Measurements from ENCODE around the gene ZNF764.

Gene ZNF764

GRCh38 chr16:30569746-30570635, 11.8 kb upstream of the ZNF764 start:
- DNase-seq = no peak

GRCh38 chr16:30569281-30569680, 11.1 kb upstream of the ZNF764 start:
- DNase-seq = no peak

- peak; percentile 80 for DNase-seq
These were observed 9.9 kb upstream of the ZNF764 start for GRCh38 chr16:30567991-30568638.

GRCh38 chr16:30567160-30567990, 9.2 kb upstream of the ZNF764 start:
- DNase-seq = peak; percentile 90

- DNase-seq = no peak
These were observed 8.4 kb upstream of the ZNF764 start for GRCh38 chr16:30566531-30566930.

- DNase-seq = no peak
These were observed 7.8 kb upstream of the ZNF764 start for GRCh38 chr16:30565984-30566383.

- no peak for DNase-seq
These were observed 7.4 kb upstream of the ZNF764 start for GRCh38 chr16:30565526-30565925.

DNA sequence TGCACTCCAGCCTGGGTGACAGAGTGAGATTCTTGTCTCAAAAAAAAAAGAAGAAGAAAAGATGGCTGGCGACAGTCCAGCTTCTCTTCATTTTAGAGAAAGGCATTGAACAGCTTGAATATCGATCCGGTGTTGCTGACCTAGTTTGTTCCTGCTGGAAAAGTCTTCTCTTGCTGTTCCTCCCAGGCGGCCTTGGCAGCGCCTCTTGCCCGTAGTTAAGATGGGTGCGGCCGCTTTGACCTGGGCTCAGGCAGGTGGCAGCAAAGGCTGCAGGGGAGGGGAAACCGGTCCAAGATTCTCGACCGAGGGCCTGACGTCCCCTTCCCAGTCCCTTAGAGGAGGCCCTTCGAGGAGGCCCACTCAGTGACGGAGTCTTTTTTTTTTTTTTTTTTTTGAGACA, 3.8 kb upstream of the ZNF764 start:
- no peak for DNase-seq

DNA sequence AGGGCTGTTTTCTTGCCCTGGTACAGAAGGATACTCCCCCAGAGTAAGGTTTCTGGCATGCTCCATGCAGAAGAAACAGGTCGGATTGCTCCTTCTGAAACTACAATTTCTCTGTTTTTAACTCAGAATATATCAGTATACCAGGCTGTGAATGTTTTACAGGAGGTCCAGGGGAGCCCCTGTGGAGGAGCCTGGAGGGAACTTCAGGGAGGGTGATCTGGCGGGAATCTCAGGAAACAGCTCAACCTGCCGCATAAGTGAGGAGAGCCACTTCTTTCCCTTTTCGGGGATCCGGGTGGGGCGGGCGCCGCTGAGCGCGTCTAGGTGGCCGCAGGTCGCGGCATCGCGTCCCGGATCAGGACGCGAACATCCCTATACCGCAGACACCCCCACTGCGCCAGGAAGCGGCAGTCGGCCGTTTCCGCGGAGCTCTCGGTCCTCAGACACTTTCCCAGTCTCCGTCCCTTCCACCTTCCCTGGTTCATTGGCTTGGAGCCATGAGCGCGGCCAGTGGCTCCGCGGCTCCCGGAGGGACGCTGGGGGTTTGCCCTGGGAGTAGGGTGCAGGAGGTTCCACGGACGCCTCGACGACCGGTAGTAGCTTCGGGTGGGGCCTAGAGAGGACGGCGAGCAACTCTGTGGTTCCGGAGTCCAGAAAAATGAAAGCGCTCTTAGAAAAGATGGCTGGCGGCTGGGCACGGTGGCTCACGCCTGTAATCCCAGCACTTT, 3.1 kb upstream of the ZNF764 start:
- no peak for DNase-seq

DNA sequence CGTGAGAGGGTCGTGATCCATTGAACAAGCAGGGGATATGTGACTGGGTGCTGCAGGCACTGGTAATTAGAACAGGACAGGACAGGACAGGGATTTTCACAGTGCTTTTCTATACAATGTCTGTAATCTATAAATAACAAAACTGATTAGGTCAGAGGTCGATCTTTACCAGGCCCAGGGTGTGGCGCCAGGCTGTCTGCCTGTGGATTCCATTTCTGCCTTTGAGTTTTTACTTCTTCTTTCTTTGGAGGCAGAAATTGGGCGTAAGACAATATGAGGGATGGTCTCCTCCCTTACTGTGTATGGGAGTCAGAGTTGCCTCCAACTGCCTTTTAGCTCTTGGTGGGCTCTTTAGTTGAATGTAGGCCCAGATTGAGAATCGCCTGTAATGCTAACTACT, 1.5 kb upstream of the ZNF764 start:
- DNase-seq = no peak

DNA sequence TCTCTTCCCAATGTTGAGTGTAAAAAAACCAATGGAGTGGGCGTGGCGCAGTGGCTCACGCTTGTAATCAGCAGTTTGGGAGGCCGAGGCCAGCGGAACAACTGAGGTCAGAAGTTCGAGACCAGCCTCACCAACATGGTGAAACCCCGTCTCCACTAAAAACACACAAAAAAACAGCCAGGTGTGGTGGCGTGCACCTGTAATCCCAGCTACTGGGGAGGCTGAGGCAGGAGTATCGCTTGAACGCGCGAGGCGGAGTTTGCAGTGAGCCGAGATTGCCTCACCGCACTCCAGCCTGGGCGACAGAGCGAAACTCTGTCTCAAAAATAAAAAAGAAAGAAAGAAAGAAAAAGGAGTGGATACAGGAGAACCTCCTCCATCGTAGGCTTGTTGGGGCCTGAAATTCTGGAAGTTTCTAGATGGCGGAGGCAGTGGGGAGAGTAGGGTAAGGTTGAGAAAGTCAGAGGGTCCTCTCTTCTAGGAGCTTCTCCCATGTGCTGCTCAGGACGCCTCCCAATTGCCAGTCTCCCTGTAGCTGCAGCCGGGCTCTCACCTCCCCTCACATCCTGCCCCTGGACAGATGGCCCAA, 709 bp upstream of the ZNF764 start:
- DNase-seq = no peak

DNA sequence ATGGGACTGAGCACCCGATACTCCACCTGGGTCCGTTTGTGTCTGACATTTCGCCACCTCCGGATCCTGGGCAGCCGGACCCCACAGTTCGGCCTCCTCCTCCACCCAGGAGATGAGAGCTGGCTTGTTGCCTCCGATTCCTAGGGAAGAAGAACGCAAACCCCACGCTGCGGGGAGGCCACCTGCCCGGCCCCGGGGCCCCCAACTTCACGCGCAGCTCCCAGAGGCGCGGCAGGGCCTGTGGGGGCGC, 542 bp downstream of the ZNF764 start:
- no peak for DNase-seq

GRCh38 chr16:30556125-30556473, 2.1 kb downstream of the ZNF764 start:
- no peak for DNase-seq

DNA sequence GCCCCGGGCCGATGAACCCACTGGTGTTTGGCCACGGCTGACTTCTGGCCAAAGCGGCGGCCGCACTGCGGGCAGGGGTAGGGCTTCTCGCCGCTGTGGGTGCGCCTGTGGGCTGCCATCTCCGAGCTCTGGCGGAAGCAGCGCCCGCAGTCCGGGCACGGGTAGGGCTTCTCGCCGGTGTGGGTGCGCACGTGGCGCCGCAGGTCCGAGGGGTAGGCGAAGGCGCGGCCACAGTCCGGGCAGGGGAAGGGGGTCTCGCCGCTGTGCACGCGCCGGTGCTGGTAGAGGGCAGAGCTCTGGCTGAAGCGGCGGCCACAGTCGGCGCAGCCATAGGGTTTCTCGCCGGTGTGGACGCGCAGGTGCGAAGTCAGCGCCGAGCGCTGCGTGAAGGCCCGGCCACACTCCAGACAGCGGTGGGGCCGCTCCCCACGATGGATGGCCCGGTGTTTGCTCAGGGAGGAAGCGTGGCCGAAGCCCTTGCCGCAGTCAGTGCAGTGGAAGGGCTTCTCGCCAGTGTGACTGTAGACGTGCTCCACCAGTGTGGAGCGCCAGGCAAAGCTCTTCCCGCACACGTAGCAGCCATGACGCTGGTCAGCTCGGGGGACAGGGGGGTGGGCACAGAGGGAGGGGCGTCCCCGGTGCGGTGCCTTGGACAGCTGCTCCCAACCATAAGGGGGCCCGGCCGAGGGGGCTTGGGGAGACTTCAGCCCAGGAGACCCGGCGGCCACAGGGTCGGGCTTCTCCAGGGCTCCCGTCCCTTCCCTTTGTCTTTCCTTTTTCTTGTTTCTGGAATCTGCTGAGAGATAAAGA, 2.7 kb downstream of the ZNF764 start:
- no peak for DNase-seq

DNA sequence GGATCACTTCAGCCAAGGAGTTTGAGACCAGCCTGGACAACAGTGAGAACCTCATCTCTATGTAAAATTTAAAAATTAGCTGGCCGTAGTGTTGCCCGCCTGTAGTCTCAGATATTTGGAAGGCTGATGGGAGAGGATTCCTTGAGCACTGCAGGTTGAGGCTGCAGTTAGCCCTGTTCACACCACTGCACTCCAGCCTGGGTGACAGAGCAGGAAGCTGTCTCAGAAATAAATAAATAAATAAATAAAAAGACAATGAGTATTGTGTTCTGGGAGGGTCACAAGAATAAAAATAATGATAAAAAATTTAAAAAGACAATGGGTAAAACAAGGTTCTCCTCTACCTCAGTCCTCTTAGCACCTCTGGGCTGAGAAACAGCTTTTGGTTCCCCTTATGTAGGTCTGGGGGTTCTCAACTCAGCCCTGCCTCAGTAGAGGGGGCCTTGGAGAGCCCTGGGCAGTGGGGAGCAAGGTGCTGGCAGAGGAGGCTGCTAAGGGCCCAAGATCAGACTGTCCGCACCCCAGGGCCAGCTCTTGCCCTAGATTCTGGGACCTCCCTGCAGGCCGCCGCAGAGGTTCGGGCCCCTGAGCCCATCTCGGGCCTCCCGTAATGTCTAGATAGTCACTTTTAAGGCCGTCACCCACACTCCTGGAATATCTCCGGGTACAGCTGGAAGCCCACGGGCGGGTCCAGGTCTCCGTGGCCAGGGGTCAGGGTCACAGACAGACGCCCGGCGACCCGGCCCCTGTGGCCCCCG, 3.4 kb downstream of the ZNF764 start:
- DNase-seq = no peak

DNA sequence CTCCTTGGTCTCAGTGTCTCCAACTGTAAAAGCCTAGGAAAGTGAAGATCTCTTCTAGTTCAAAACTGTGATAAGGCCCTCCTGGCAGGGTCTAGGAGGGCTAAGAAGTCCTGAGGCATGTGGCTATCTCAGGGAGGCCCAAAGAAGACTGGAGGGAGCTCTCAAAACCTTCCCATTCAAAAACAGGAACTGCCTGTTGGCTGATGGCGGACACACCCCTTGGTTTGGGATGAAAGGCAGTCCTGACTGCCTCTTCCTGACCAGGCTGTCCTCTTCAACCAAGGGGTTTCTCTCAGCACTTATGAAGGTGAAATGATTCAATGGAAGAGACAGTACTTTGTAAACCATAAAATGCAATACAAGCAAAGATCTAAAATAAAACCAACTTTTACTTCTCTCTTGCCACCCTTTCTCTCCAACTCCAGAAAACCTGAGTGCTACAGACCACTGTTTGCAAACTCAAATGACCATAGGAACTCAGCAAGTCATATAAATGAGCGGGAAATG, 4.7 kb downstream of the ZNF764 start:
- DNase-seq = no peak

DNA sequence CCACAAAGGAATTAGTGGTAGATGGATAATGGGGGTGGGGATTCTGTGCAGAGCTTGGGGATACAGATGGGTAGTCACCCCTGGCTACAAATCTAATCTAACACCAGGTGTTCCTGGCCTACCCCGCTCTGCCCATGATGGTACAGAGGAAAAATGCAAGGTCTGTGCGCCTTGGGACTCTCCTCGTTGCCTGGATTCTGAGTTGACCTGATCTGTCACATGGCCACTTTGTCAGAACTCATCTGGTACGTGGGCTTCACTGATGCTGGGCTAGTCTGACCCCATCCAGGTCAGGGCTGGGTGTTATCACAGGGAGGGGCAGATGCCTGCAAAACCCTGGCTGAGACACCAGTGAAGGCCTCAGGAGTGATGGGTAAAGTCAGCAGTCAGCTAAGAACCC, 5.2 kb downstream of the ZNF764 start:
- DNase-seq = no peak

- peak; percentile 88 for DNase-seq
These were observed 6.4 kb downstream of the ZNF764 start for GRCh38 chr16:30551781-30552180.

DNA sequence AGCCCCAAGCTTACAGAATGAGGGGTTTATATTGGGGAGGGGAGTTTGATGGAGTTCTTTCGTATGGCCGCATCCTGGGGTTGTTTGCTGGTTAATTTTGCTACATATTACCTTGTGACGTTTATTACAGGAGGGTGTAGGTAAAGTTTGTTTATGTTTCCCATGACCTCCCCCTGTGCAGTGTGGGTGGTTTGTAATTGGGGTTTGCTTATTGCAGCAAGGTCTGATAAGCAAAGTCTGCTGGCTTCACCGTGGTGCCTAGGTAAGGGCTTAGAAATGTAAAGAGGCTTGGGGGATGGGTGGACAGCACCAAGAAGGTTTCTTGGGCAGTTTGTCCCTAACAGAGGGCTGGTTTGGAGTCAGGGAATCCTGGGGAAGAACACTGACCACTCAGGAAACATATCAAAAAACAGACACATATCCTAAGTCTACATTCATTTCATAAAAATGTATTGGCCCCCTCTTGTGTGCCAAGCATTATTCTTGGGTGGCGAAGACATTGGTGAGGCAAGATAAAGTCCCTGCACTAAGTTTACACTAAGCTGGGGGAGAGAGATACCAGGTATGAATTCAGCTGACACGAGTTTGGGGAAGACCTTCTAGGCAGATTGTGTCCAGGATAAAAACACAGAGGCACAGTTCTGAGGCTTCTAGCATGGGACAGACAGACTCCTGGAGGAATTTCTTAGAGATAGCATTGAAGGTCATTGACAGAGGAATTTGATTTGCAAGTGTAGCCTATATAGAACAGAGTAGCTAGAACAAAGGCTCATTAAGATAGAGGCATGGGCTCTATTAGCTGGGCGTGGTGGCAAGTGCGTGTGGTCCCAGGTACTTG, 9.5 kb downstream of the ZNF764 start:
- DNase-seq = no peak

- no peak for DNase-seq
These were observed 12.1 kb downstream of the ZNF764 start for GRCh38 chr16:30546115-30546514.

Data from activated effector memory CD4-positive, alpha-beta T cell treated with anti-CD3 and anti-CD28 coated beads, Interleukin-2, amount 50 U/mL, for 16 hours (primary cell).